Measurements from ENCODE around the gene PAPPA.

Gene PAPPA

GRCh38 chr9:116422119-116422979, 268.8 kb downstream of the PAPPA start:
- no peak for DNase-seq (ENCODE audit: low spot score)

GRCh38 chr9:116423149-116423548, 269.6 kb downstream of the PAPPA start:
- DNase-seq (ENCODE audit: low spot score), result no peak

DNA sequence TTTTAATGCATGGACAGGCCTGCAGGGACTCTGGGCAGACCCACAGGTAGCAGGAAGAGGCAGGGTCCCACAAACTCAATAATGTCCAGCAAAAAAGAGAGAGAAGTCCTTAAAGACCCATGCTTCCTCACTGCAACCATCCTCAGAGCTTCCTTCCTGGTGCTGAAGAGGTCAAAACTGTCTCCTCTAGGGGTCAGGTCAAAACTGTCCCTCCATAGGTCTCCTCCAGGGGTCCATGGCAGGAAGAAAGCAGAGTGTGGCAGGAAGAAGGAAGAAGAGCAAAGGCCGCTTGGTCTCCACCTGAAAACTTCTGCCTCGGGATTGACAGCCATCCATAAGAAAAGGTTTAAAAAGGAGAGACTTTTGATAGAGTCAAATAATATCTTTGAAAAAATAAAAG, 271.7 kb downstream of the PAPPA start:
- no peak for DNase-seq (ENCODE audit: low spot score)

- no peak for DNase-seq (ENCODE audit: low spot score)
Observed at GRCh38 chr9:116430849-116431248, 277.3 kb downstream of the PAPPA start.

DNA sequence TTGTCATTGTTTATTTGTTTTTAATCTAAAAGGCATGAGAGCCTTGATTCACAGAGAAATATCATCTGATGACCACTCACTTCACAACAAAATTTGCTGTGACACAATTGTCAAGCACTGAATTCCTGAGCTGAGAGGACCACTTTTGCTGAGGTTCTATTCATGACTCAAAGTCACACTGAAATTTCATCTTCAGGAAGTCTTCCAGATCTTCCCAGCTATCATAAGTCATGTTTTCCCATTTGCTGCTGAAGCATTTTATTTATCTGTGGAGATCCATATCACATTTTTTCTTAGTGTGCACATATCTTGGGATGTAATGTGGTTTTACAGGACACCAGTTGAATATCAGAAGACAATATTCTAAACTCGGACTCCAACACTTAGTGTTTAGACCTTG, 278.5 kb downstream of the PAPPA start:
- DNase-seq (ENCODE audit: low spot score), result no peak

DNA sequence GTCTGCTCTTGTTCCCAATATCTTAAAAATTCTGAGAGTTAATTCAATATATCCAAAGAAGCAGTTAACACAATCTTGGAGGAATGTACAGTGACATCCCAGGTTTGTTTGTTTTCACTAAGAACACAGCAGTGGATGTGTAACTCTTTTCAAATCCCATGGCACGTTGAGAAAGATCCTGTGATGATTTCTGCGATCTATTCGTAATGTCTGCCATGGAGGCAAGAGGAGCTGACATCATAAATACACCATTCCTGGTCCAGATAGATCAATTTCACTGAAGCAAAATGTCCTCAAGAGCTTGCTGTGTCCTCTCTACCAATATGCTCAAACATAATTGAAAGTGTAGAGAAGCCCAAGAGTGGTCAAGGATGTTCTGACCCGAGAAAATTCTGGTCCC, 280.7 kb downstream of the PAPPA start:
- DNase-seq (ENCODE audit: low spot score), result no peak

DNA sequence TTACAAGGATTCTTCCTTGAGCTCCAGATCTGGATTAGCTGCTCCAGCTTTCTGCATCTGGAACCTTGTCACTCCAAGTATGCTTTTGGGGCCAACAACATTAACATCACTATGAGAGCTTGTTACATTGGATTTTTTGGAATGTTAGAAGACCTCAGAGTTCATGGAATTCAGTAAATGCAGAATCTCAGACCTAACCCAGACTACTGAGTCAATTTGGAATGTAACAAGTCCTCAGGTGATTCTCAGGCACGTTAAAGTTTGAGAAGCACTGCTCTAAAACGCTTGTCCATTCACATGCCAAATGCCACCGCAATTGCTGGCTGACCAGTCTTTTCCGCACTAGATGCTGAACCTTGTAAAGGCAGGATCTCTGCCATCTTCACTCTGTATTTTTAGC, 282.1 kb downstream of the PAPPA start:
- no peak for DNase-seq (ENCODE audit: low spot score)

GRCh38 chr9:116436121-116436520, 282.5 kb downstream of the PAPPA start:
- DNase-seq (ENCODE audit: low spot score), result no peak

- no peak for DNase-seq (ENCODE audit: low spot score)
Observed at GRCh38 chr9:116437411-116438370, 284.1 kb downstream of the PAPPA start.

GRCh38 chr9:116442528-116442927, 288.9 kb downstream of the PAPPA start:
- DNase-seq (ENCODE audit: low spot score), result no peak

DNA sequence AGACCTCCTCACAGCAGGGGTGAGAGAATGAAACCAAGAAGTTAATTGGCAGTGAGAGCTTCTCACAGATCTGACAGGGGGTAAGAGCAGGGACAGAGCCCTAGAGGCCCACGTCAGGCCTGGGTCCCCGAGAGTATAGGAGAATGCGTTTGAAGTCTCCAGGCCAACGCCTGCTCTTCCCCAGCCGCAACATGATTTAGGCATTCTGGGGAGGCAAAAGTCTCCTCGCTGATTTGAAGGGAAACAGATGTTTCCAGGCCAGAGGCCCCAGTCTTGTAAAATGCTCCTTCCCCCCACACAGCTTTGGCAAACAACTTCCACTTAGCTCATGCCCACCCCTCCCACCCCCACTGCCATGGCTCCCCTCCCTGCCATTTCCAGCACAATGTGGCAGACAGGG, 294.3 kb downstream of the PAPPA start:
- no peak for DNase-seq (ENCODE audit: low spot score)

- DNase-seq (ENCODE audit: low spot score), result no peak
Observed at GRCh38 chr9:116448431-116448830, 294.8 kb downstream of the PAPPA start.

DNA sequence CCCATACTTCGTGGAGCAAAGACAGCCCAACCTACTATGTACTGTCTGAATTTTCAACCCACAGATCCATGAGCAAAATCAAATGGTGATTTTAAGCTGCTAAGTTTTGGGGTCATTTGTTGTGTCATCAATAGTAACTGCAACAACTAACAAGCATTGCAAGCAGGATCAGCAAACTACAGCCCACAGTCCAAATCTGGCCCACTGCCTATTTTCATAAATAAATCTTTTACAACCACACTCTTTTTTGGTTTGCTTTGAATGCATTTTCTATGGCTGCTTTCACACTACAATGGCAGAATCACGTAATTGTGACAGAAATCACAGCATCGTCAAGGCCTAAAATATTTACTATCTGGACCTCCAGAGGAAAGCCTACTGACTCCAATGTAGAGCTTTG, 296.4 kb downstream of the PAPPA start:
- no peak for DNase-seq (ENCODE audit: low spot score)

DNA sequence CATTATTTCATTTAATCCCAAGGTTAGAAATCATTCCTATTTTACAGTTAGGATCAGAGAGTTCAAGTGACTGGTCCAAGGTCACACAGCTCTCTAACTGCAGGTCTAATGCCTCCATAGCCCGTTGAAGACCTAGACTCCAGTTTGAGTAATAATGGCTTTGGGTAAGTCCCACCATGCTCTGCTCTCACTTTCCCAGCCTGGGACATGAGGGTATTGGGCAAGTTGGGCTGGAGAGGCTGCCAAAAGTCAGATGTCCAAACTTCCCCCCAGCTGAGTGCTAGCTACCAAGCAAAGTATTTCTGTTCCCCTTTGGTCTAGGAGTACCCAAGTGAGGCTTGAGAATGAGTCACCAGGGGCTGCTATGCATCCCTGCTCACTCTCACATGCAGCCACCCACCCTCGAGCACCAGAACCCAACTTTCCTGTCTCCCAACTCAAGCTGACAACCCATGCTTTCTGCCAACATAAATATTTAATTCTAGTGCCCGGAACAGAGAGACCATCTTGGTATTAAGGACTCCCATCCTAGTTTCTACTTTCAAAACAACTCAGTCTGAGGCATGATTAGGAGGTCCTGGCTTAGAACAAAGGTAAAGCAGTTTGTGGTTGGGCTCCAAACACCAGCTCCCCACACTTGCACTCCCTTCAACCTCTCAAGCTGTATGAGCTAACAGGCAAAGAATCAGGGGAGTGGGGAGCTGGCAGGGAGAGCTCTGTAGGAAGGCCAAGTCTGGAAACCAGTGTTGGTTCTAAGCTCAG, 297.0 kb downstream of the PAPPA start:
- no peak for DNase-seq (ENCODE audit: low spot score)

DNA sequence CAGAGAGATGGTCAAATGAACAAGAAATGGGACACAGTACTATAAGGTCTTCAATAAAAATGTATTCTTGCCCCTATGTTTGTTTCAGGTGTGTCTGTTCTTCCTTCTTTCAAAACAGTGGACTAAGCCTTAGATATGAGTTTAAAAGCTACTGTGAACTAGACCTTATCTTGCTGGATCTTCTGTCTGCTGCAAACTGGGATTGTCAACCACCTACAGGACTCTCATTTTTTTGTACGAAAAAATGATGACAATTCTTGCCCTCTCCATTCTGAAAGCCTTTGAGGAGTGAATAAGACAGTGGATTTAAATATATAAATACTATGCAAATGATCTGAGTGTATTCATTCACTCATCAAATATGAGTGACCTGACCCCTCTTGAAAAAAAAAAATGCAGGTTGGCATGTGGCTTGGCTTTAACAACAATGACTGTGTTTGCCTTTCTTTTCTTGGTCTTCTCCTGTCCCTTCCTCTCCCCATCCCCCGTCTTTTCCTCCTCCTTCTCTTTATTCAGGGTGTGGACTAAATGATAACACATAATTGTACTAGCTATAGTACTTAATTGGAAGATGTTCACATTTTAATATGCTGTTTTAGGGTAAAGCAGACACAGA, 298.0 kb downstream of the PAPPA start:
- DNase-seq (ENCODE audit: low spot score), result no peak

Measured in COLO829 (cell line).